NCI-H187 (cell line): ENCODE measurements around the gene TMUB2.

ENCODE experiments used
- DNase-seq, 2 experiments: peaks; one replicate each; lab custom pipeline; 2025; lab: John Stamatoyannopoulos, UW

Gene TMUB2

DNA sequence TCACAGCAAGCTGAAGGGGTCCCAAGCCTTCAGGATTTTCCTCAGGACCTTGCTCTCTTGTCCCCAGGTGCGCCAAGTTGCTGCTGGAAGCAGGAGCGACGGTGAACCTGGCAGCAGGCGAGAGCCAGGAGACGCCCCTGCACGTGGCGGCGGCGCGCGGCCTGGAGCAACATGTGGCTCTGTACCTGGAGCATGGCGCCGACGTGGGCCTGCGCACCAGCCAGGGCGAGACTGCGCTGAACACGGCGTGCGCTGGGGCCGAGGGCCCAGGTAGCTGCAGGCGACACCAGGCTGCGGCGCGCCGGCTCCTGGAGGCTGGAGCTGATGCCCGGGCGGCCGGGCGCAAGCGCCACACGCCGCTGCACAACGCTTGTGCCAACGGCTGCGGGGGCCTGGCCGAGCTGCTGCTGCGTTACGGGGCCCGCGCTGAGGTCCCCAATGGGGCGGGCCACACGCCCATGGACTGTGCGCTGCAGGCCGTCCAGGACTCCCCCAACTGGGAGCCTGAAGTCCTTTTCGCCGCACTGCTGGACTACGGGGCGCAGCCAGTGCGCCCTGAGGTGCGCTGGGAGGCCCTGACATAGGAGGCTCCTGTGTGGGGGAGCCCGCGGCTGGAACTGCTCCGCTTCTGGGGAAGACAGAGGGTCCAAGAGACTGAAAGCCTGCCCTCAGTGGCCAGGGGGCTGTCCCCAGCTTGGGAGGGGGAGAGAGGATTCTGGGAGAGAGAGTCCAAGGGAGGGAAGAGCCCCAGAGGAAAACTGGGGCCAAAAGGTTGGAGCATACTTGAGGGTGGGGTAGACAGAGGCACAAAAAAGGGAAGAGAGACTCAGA is 9.9 kb upstream of the TMUB2 start:
- no peak for DNase-seq

DNA sequence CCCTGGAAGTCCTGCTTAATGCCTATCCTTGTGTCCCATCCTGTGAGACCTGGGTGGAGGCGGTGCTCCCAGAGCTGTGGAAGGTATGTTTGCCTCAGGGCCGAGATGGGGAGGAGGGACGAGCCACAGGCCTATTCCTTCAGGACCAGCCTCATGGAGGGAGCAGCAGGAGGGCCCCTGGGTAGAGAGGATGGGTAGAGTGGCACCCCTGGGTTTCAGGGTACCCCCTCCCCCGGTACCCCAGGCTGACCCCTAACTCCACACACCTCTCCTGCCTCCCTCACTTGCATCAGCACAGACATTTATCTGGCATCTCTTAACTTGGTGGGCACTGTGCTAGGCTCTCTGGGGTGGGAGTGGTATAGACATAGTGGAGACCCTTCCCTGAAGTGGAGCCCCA is 9.1 kb upstream of the TMUB2 start:
- DNase-seq: no peak

DNA sequence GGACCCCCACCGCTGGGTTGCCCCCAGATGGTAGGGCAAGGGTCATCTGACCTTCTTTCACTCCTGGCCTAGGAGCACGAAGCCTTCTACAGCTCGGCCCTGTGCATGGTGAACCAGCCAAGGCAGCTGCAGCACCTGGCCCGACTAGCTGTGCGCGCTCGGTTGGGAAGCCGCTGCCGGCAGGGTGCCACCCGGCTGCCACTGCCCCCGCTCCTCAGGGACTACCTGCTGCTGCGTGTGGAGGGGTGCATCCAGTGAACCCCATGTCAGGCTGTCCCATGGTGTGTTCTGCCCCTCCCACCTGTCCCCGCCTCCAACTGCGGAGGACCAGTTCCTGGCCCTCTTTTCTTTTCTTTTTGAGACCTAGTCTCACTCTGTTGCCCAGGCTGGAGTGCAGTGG is 8.6 kb upstream of the TMUB2 start:
- no peak for DNase-seq

DNA sequence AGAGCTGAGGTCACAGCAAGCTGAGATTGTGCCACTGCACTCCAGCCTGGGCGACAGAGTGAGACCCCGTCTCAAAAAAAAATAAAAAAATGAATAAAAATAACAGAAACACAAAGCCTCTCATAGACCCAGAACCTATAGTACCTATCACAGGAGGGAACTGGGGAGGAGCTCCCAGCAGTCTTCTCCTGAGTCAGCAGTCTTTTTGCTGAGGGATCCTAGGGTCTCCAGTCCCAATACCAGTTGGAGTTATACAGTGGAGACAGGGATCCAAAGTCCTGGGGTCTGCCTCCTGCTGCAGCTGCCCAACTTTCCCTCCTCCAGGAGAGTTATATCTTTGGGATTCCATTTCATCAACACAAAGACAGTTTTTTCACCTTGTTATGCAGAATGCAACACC is 3.7 kb upstream of the TMUB2 start:
- no peak for DNase-seq

DNA sequence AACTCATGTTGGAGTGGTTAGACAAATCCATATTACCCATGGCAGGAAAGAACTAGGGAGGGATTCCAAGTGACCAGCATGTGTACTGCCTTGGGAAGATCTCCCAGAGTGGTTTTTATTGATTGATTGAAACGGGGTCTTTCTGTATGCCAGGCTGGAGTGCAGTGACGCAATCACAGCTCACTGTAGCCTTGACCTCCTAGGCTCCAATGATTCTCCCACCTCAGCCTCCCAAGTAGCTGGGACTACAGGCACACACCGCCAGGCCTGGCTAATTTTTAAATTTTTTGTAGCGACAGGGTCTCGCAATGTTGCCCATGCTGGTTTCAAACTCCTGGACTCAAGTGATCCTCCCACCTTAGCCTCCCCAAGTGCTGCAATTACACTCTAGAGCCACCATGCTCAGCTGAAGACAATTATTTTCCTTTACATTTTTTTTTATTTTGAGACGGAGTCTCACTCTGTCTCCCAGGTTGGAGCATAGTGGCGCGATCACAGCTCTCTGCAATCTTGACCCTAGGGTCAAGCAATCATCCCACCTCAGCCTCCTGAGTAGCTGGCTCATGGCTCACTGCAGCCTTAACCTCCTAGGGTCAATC is 2.5 kb upstream of the TMUB2 start:
- no peak for DNase-seq

DNA sequence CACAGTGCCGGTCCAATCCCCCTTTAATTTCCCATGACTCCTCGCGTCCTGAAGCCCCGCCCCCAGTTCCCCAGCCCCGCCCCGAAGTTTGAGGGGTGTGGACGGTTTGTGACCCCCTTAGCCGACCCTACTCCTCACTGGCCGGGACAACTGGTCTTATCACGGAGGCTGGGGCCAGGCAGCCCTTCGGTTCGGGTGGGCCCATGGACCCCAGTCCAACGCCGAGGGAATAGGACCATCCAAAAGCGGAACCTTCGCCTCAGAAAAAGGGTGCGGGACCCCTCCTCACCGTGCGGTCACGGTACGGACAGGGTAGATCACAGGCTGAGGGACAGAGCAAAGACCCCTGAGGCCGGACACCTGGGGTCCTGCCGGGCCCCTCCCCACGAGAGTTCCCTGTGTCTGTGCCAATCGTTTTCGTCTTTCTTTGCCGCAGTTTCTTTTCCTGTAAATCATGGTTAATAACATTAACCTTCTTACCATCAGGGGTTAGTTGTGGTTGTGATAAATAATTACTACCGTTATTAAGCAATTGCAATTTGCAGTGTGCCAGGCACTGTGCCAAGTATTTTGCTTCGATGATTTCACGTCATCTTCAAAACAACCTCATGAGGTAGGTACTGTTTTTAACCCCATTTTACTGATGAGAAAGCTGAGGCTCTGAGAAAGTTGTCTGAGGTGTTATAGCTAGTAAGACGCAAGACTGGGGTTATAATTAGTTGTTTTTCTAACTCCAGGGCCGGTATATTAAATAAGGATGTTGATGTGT is 543 bp downstream of the TMUB2 start:
- DNase-seq: no peak

DNA sequence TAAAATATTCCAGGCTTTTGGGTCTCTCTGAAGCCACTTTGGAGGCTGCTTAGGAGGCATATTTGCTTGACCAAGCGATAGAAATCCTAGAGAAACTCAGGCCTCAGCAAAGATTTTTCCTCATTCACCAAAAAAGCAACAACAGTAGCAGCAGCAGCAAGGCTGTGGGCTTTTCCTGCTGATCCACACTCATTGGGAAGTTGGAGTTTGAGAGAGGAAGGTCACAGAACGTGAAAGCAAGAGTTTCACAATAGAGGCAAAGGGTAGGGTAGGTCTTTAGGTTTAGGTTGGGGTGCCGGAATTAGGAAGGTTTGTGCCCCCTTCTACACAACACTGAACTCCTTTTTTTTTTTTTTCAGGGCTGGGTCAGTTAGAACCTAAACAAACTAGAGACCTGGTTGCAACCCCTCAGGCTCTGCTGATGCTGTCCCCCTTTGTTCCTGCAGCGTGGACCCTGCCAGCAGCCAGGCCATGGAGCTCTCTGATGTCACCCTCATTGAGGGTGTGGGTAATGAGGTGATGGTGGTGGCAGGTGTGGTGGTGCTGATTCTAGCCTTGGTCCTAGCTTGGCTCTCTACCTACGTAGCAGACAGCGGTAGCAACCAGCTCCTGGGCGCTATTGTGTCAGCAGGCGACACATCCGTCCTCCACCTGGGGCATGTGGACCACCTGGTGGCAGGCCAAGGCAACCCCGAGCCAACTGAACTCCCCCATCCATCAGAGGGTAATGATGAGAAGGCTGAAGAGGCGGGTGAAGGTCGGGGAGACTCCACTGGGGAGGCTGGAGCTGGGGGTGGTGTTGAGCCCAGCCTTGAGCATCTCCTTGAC is 2.0 kb downstream of the TMUB2 start:
- DNase-seq: no peak

DNA sequence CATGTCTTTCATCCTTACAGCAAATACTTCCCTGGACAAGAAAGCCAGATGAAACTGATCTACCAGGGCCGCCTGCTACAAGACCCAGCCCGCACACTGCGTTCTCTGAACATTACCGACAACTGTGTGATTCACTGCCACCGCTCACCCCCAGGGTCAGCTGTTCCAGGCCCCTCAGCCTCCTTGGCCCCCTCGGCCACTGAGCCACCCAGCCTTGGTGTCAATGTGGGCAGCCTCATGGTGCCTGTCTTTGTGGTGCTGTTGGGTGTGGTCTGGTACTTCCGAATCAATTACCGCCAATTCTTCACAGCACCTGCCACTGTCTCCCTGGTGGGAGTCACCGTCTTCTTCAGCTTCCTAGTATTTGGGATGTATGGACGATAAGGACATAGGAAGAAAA is 3.7 kb downstream of the TMUB2 start:
- DNase-seq: no peak

DNA sequence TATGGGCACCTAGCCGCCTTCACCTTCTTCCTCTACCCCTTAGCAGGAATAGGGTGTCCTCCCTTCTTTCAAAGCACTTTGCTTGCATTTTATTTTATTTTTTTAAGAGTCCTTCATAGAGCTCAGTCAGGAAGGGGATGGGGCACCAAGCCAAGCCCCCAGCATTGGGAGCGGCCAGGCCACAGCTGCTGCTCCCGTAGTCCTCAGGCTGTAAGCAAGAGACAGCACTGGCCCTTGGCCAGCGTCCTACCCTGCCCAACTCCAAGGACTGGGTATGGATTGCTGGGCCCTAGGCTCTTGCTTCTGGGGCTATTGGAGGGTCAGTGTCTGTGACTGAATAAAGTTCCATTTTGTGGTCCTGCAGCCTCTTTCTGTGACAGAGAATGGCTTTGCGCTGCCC is 4.6 kb downstream of the TMUB2 start:
- no peak for DNase-seq

DNA sequence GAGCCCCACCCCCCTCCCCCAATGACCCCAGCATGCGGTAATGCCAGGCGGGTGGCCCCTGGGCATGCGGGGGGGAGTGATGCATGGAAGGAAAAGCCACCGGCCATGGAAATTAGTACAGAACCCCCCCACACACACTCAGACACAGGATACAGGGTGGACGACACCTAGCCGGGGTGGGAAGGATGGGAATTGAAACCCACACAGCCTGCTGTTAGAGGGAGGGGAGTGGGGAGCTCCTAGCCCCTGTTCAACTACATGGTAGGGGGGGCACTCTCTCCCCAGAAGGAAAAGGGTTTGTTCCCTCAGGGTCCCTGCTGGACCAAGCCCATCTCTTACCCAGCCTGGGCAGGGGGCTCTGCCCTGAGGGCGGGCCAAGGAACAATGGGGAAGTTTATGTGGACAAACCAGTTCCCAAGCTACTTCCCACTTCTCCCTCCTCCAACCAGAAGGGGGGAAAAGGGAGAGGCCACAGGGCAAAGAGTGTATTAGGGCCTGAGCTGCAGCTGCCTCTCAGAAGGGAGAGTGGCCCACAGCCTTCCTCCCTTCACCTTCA is 5.2 kb downstream of the TMUB2 start:
- DNase-seq: no peak

DNA sequence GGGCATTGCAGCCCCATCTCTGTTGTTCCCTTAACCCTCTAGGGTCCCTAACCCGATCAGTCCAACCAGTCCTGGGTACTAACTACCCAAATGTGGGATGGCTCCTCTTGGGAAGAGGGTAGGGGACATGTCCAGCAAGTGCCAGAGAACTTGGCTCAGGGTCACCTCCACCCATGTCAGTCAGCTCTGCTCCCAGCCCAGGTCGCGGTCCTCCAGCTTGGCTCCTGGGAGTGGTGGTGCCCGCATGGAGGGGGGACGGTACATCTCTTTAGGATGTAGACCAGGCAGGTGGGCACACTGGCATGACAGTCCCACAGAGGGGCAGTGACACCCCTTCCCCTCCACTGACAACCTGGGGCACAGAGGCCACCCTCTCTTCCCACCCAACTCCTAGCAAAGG is 6.0 kb downstream of the TMUB2 start:
- no peak for DNase-seq

DNA sequence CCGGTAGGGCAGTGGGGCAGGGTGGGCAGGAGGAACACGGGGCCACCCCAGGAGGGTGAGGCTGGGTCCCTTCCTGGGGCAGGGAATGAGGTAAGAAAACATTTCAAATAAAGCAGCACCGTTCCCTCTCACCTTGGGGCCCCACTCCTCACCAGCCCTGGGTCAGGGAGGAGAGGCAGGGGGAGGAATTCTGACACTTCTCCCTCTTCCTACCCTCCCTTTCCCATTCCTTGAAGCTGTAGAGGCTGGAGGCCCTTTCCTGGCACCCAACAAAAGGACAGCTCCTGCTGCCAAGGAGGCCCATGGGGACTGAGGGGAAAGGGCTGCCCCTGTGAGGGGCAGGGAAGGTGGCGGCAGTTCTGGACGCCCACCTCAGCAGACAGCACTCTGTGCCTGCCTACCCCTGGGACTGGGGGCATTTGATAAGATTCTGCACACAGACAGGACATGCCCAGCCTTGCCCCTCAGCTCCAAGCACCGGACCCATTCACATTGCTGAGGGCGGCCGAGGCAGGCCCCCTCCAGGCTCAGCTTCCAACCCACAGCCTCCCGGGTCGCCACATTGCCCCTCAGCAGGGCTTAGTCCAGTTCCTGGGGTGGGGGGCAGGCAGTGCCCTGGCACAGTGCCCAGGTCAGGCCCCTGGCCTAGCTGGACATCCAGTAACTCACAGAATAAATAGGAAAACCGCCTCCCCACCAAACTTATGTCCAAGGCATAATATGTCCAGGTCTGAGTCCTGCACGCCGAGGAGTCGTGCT is 6.7 kb downstream of the TMUB2 start:
- no peak for DNase-seq

DNA sequence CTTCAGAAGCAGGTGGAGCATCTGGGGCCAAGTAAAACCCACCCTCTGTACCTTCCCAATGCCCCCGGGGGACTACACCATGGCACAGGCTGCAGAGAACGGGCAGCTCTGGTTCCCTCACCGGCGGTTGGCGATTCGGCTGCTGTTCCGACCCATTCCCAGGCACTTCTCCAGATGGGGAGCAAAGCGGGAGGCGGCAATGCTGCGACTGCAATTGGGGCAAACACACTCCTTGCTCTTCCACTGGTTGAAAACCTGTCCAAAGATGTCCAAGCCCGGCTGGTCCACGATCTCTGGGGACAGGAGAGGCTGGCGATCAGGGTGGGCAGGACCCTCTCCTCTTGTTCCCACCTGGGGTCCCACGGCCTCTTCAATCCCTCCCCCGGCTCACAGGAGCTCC is 10.3 kb downstream of the TMUB2 start:
- no peak for DNase-seq

DNA sequence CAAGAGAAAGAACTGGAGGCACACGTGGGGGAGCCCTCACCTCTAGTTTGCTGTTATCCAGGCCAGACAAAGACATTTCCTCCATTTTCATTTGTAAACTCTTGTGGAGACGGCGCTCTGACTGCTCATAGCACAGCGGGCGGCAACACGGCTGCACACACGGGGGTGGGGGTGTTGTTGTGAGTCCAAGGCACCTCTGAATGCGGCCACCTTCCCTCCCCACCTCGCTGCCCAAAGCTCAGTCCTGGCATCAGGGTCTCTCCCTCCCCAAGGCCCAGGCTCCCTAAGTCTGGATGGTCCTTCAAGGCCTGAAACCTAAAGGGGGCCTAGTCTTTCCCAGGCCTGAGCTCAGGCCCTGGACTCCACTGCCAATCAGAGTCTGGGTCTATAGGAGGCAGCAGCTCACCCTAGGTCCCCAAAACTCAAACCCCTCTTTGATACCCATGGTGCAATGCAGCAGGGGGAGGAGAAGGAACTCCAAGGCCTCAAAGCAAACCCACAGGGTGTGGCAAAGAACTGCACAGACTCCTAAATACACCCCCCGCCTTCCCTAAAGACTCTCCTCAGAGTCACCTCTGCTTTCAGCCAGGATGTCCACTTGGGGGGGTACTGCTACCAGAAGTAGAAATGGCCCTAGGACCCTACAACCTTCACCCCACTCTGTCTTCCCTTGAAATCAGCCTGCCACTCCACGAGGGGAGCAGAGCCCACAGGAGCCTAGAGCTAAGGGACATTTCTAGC is 11.4 kb downstream of the TMUB2 start:
- DNase-seq: no peak

DNA sequence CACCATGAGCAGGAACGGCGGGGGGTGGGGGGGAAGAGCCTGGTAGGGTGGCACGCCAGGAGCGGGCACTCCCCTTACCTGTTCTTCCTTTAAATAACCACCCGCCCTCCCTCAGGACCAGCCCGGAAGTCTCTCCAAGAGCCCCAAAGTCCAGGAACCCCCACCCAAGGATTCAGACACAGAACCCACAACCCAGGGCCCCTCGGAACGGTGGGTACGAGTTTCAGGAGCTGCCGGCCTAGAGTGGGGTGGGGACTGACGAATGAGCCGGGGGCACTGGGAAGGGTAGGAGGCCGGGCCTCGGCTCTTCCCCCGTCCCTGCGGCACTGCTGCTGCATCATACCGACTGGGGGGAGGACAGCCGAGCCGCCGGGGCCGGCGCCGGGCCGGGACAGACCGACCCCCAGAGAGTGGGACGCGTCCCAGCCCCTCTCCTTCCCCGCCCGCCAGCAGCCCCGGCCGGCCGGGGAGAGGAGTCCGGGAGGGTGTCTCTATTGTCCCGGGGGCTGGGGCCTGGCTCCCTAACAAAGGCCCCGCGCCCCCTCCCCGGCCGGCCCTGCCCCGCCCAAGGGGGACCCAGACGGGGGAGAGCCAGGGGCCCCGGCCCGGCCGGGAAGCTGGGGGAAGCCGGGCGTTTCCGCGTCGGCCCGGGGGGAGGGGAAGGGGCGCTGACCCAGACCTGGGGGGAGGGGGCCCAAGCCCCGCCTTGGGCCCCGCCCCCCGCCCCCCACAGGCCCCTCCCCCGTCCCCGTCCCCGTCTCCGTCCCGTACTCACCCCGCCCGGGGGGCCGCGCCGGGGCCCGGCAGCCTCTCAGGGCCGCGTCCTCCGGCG is 12.2 kb downstream of the TMUB2 start:
- no peak for DNase-seq

DNA sequence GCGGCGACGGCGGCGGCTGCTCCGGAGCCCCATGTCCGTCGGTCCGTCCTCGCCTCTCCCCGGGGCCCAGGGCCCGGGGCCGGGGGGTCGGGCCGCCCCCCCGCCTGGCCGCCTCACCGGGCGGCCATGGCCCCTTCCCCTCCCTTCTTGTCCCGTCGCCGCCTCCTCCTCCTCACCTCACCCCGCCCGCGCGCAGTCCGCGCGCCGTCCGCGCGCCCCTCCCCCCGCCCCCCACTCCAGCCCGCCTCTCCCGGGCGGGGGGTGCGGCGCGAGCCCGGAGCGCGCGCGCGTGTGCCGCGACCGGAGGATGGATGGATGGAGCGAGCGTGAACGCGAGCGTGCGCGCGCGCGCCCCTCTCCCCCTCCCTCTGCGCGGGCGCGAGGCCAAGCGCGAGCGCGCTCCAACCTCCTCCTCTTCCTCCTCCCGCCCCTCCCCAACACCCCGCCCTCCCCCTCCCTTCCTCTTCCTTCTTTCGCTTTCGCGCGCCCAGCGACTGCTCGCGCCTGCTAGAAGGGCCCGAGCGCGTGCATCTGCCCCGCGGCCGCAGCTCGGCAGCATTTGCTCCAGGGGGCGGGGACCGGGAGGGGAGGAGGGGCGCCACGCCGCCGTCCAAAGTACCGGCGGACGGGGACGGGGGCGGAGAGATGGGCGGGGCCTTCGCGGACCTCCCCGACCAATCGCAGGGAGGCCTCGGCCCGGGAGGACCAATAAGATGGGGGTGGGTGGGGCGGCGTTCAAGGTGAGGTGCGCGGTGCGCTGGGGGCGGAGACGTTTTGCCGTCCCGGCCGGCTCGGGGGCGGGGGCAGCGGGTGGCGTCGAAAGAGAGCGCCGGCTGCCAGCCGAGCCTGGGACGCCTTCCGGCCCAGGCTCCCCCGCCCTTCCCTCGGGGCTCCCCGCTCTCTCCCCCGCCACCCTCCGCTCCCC is 13.0 kb downstream of the TMUB2 start, which contains the start of gene ATXN7L3:
Gene ATXN7L3 (minus strand): TSS at position 332 of the 925 bp plus-strand sequence. CDS start 1,814 bp downstream, outside the sequence.
- DNase-seq: peak; percentile 95 to 98

DNA sequence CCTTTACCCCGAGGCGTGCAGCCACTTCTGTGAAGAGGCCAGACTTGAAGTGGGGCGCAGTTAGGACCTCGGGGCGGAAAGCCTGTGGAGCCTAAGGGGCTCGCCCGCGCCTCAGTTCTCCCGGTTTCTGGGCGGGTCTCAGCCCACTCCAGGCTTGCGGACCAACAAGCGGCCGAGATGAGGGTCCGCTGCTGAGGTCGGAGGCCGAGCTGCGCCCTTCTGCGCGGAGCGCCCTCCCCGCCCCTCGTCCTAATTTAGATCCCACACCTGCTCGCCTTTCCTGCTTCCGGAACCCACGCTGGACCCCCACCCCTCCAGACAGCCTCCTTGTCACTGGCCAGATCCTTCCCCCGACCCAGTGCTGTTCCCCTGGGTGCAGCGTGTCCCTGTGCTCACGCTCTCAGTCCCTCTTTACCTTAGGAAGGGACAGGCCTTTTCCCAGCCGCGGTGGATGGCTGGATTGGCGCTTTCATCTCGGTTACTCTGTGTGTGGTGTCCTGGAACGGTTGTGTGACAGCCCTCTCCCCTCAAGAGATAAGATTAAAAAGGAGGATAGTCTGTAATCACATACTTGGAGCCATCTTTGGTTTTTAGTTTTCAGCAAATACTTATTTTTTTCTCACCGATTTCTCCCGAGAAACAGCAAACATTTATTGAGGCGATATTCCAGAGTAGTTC is 13.8 kb downstream of the TMUB2 start:
- DNase-seq: no peak

DNA sequence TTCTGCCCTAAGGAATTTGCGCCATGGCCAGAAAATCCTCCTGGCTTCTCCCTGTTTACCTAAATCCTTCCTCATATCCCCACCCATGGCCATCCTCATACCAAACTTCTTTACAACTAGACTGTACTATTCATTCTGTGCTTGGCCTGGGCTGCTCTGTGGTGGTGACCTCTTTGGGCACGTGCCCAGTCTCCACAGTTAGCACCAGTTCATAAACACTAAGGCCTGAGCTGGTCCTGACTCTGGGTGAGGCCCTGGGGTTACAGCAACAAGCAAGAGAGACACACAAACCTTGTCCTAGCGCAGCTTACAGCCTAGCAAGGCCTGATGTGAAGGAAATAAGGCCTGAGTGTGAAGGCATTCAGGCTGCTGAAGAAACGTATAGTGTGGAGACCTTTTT is 16.0 kb downstream of the TMUB2 start:
- no peak for DNase-seq
